ENCODE data around the gene FTCD.

GRCh38 chr21:46095814-46096595 lies 59.4 kb downstream of the FTCD start:
- TF ChIP-seq CTCF (IDR thresholded peaks at IDR 0.05; ENCODE audit: low read length) = no peak
- TF ChIP-seq EZH2 (optimal IDR thresholded peaks at IDR 0.05; ENCODE audit: low read depth, low read length) = no peak

All from MM.1S (cell line).